Pulmonary artery endothelial cell (primary cell): Measurements from ENCODE around the gene ADAMTSL4. TPM values are rescaled to one million over a fixed set of nuclear protein-coding genes. Genes with fewer than 3 reads are reported as not detected.
"Not testable (repeated sequence)": the region's sequence is repeated elsewhere in the genome, so short reads cannot be mapped to it uniquely, and the experiment has no call there.

Experiments used
- DNase-seq: peaks from one replicate; pipeline ENCODE4 v3.0.0-alpha.2; 2011; ENCODE audit warnings: low read depth, low spot score
- total RNA-seq: library from RNA; depleted of rRNA; stranded (reverse); fragments of >200 nt; gene quantifications from 2 replicates; pipeline ENCODE4 v1.2.3, GENCODE V29; 2014

Gene ADAMTSL4
- total RNA-seq, 1 donor from 2014 or later: 0.20 TPM

- DNase-seq: no peak
Observed at GRCh38 chr1:150555198-150555970, 6.2 kb downstream of the ADAMTSL4 start.

GRCh38 chr1:150555971-150556865, 7.0 kb downstream of the ADAMTSL4 start:
- no peak for DNase-seq

- no peak for DNase-seq
Observed at GRCh38 chr1:150557065-150557600, 7.9 kb downstream of the ADAMTSL4 start.

- no peak for DNase-seq
Observed at GRCh38 chr1:150557813-150558212, 8.6 kb downstream of the ADAMTSL4 start.

GRCh38 chr1:150558303-150558704, 9.1 kb downstream of the ADAMTSL4 start:
- no peak for DNase-seq

GRCh38 chr1:150558761-150559655, 9.8 kb downstream of the ADAMTSL4 start:
- DNase-seq: no peak

- no peak for DNase-seq
Observed at GRCh38 chr1:150559656-150560010, 10.4 kb downstream of the ADAMTSL4 start.

- no peak for DNase-seq
Observed at GRCh38 chr1:150560011-150560438, 10.8 kb downstream of the ADAMTSL4 start.

GRCh38 chr1:150560576-150561253, 11.5 kb downstream of the ADAMTSL4 start:
- no peak for DNase-seq

GRCh38 chr1:150561254-150561973, 12.2 kb downstream of the ADAMTSL4 start:
- DNase-seq: peak; percentile 98

GRCh38 chr1:150561974-150562445, 12.8 kb downstream of the ADAMTSL4 start:
- DNase-seq: peak; percentile 89

GRCh38 chr1:150562446-150563339, 13.5 kb downstream of the ADAMTSL4 start:
- no peak for DNase-seq

- DNase-seq: no peak
Observed at GRCh38 chr1:150563340-150564038, 14.3 kb downstream of the ADAMTSL4 start.

- no peak for DNase-seq
Observed at GRCh38 chr1:150564051-150564991, 15.1 kb downstream of the ADAMTSL4 start.

- DNase-seq: not testable (repeated sequence)
Observed at GRCh38 chr1:150565240-150565991, 16.2 kb downstream of the ADAMTSL4 start.
